Common myeloid progenitor, CD34-positive (primary cell): ENCODE data around the gene BCR.
"Not testable (repeated sequence)": the region's sequence is repeated elsewhere in the genome, so short reads cannot be mapped to it uniquely, and the experiment has no call there.

Experiments
- CTCF ChIA-PET: fragments of 350-600 bp; sonication (Branson Sonifier 250); formaldehyde crosslinking; loops from one replicate; lab custom pipeline; 2021; ENCODE audit warnings: antibody characterized with exemption; lab: Charles Lee
- POLR2A ChIA-PET: fragments of 350-600 bp; sonication (Branson Sonifier 250); formaldehyde crosslinking; loops from one replicate; lab custom pipeline; 2021; ENCODE audit warnings: antibody characterized with exemption; lab: Charles Lee
- DNase-seq, 3 donors: peaks; one replicate each; pipeline versions ENCODE4 v3.0.0 to v3.0.0-alpha.2; 2013
- H3K27ac ChIP-seq, 2 experiments: 1 replicate in 1 of 2; 2 replicates in 1 of 2; pipeline ENCODE4 v1.7.0; 2013; ENCODE audit warnings: inconsistent platforms in 2 of 2, low read length in 2 of 2, mild to moderate bottlenecking in 2 of 2, low read depth in 1 of 2, moderate library complexity in 1 of 2; ENCODE audit not compliant: severe bottlenecking in 2 of 2, insufficient read depth in 1 of 2, poor library complexity in 1 of 2
- H3K27me3 ChIP-seq, 5 experiments: replicated peaks in 2 of 5; 1 replicate in 3 of 5; 2 replicates in 2 of 5; pipeline versions ENCODE4 v1.6.1 to v1.7.0; 2013; ENCODE audit warnings: low read length in 4 of 5, mild to moderate bottlenecking in 2 of 5, moderate library complexity in 2 of 5, inconsistent platforms in 1 of 5; ENCODE audit not compliant: insufficient read depth in 5 of 5, control insufficient read depth in 4 of 5
- H3K36me3 ChIP-seq, 4 experiments: 1 replicate in 2 of 4; 2 replicates in 2 of 4; pipeline versions ENCODE4 v1.6.1 to v1.7.0; 2013; ENCODE audit warnings: low read length in 3 of 4, control low read depth in 1 of 4, mild to moderate bottlenecking in 1 of 4; ENCODE audit not compliant: control insufficient read depth in 4 of 4, insufficient read depth in 4 of 4
- H3K4me1 ChIP-seq, 4 experiments: 1 replicate in 3 of 4; 2 replicates in 1 of 4; pipeline versions ENCODE4 v1.6.1 to v1.7.1; 2013; ENCODE audit warnings: low read length in 3 of 4, mild to moderate bottlenecking in 3 of 4, control low read depth in 1 of 4, inconsistent platforms in 1 of 4, moderate library complexity in 1 of 4; ENCODE audit not compliant: control insufficient read depth in 4 of 4, insufficient read depth in 4 of 4; ENCODE audit errors: control extremely low read depth in 1 of 4
- H3K4me3 ChIP-seq, 7 experiments: 1 replicate in 4 of 7; 2 replicates in 3 of 7; pipeline versions ENCODE4 v1.5.1 to v1.7.0; 2013; ENCODE audit warnings: mild to moderate bottlenecking in 7 of 7, low read length in 6 of 7, moderate library complexity in 6 of 7, inconsistent platforms in 2 of 7, low read depth in 2 of 7, control low read depth in 1 of 7; ENCODE audit not compliant: insufficient read depth in 4 of 7, control insufficient read depth in 1 of 7; ENCODE audit errors: extremely low read depth in 1 of 7
- H3K9me3 ChIP-seq, 5 experiments: 1 replicate in 4 of 5; 2 replicates in 1 of 5; pipeline versions ENCODE4 v1.6.1 to v1.7.1; 2013; ENCODE audit warnings: low read length in 4 of 5, mild to moderate bottlenecking in 2 of 5, inconsistent platforms in 1 of 5, low read depth in 1 of 5, moderate library complexity in 1 of 5; ENCODE audit not compliant: control insufficient read depth in 4 of 5, insufficient read depth in 2 of 5; ENCODE audit errors: control extremely low read depth in 1 of 5
- WGBS: methylation state at CpG from one replicate; pipeline ENCODE4 v1.1.5; 2013; ENCODE audit not compliant: insufficient coverage; 5-methylcytosine and 5-hydroxymethylcytosine counted together

The BCR gene

DNA sequence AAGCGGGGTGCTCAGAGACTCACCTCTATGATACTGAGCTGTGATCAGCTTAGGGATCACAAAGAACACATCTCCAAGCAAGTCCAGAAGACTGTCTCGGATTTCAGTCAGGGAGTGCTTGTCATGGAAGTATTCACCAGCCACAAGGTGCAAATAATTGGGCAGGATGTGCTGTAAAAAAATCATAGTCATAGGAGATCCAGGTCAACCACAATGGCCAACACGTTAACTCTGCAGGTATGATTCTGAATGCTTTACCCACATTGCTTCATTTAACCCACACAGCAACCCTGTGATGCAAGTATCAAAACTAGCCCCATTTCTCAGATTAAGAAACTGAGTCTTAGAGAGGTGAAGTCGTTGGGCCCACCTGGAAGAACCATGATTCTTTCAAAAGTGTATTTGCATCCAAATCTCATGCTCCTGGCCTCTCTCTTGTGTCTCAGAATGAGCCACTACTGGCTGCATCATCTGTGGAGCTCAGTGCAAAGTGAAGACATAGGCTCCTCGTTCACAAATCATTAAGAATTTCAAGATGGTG is 179.3 kb downstream of the BCR start:
- Histone ChIP-seq H3K36me3 (no peaks in the 10 kb centered on the region), H3K9me3 (no peaks in the 10 kb centered on the region), H3K27me3 (peaks cover 0 to 2% (median 0%) of the 10 kb centered on the region in 5 experiments), H3K4me1 (no peaks in the 10 kb centered on the region), H3K27ac (no peak overlapping the region), H3K4me3 (no peak overlapping the region)
- CTCF ChIA-PET, result no interaction called here
- no peak for DNase-seq
- whole genome bisulfite sequencing, result 77% methylated on average over 5 of the region's 5 CpGs
- POLR2A ChIA-PET, result no interaction called here

DNA sequence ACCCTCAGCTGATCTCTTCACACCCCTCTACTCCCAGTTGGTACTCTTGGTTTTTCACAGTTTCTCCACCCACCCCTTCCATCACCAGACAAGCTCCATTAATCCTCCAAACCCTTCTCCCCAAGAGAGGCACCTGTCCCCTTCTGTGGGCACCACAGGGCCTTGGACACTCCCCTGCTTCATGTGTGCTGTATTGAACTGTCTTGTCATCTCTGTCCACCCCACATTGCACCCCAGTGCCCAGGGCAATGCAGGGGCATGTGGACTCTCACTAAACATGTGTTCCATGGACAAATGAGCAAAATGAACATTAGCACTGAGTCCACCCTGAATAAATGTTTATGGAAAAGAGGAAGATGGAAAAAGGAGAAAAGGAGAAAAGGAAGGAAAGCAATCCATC is 181.4 kb downstream of the BCR start:
- ChIA-PET POLR2A (no interaction called here), CTCF (no interaction called here)

DNA sequence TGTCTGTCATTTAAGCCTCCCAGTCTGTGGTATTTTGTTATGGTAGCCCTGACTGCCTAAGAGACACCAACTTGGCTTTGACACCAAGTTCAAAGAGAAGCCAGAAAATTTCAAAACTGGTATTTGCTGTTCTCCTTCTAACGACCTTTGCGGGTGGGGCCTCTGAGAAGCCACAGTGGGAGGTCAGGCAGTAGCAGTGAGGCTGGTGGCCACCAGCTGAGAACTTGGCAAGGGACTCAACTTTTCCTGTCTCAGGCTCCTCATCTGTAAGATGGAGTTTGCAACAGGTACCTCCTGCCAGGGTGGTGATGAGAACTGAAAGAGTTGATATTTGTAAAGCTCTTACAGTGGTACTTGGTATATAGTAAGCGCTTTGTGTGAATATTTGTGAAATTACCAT is 183.4 kb downstream of the BCR start:
- Histone ChIP-seq H3K4me1 (no peaks in the 10 kb centered on the region), H3K9me3 (no peaks in the 10 kb centered on the region), H3K4me3 (no peak overlapping the region), H3K27me3 (peaks cover 0 to 6% (median 0%) of the 10 kb centered on the region in 5 experiments), H3K36me3 (no peaks in the 10 kb centered on the region), H3K27ac (no peak overlapping the region)
- DNase-seq, result no peak
- POLR2A ChIA-PET, result interaction anchor here (0.5 kb wide), 1 partner anchor 186 kb away, joined by 3 read pairs; no protein-coding TSS in a partner anchor
- 95% methylated on average over 2 of the region's 3 CpGs for WGBS
- CTCF ChIA-PET, result interaction anchor here (1.3 to 1.7 kb wide), 4 partner anchors 10 to 22 kb away, joined by 3 to 4 read pairs (median 3); no protein-coding TSS in a partner anchor

More for the DNA sequence above, 181.4 kb downstream of the BCR start:
- Histone ChIP-seq H3K4me3 (no peak overlapping the region), H3K9me3 (no peaks in the 10 kb centered on the region), H3K36me3 (no peaks in the 10 kb centered on the region), H3K4me1 (no peaks in the 10 kb centered on the region), H3K27me3 (peaks cover 0 to 3% (median 0%) of the 10 kb centered on the region in 5 experiments), H3K27ac (no peak overlapping the region)
- DNase-seq, result no peak

DNA sequence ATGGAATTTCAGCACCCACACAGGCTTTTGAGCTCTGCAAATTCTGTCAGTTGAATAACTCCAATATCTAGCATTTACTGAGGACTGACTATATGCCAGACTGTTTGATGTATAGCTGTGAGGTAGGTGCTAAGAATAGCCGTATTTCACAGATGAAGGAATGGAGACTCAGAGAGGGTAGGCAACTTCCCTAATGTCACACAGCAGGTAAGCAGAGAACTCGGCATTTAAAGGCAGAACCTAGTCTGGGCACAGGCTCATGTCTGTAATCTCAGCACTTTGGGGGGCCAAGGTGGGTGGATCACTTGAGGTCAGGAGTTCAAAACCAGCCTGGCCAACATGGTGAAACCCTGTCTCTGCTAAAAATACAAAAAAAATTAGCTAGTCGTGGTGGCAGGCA is 184.1 kb downstream of the BCR start:
- H3K27ac ChIP-seq, result no peak overlapping the region
- DNase-seq, result no peak
- ChIA-PET CTCF (interaction anchor here (1.3 to 1.7 kb wide), 3 partner anchors 10 to 13 kb away, joined by 3 read pairs; no protein-coding TSS in a partner anchor), POLR2A (no interaction called here)
- no peaks in the 10 kb centered on the region for H3K9me3 ChIP-seq
- no peaks in the 10 kb centered on the region for H3K36me3 ChIP-seq
- no peaks in the 10 kb centered on the region for H3K4me1 ChIP-seq
- H3K4me3 ChIP-seq, result no peak overlapping the region
- 94% methylated on average over 2 of the region's 3 CpGs for WGBS
- peaks cover 0 to 10% (median 1%) of the 10 kb centered on the region in 5 experiments for H3K27me3 ChIP-seq

DNA sequence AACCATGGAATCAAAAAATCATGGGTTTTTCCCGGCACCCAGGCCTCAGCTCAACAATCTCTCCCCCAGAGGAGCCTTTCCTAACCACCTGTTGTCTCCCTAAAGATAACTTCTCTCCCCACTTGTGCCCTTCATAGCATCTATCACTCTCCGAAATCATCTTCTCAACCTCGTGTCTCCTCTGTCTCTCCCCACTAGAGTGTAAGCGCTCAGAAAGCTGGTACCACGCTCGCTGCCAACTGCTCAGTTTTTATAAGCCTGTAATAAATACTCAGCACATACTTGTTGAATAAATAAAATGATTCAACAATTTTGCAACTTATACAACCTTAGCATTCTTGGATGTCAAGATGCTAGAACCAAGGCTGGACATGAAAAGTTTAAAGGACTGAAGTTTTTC is 185.2 kb downstream of the BCR start:
- Histone ChIP-seq H3K4me3 (no peak overlapping the region), H3K4me1 (no peaks in the 10 kb centered on the region), H3K27me3 (peaks cover 0 to 14% (median 3%) of the 10 kb centered on the region in 5 experiments), H3K27ac (no peak overlapping the region), H3K9me3 (no peaks in the 10 kb centered on the region), H3K36me3 (no peaks in the 10 kb centered on the region)
- ChIA-PET CTCF (interaction anchor here (1.7 kb wide), 1 partner anchor 12 kb away, joined by 3 read pairs; no protein-coding TSS in a partner anchor), POLR2A (no interaction called here)
- WGBS, result 100% methylated on average over 4 of the region's 6 CpGs
- DNase-seq, result no peak

DNA sequence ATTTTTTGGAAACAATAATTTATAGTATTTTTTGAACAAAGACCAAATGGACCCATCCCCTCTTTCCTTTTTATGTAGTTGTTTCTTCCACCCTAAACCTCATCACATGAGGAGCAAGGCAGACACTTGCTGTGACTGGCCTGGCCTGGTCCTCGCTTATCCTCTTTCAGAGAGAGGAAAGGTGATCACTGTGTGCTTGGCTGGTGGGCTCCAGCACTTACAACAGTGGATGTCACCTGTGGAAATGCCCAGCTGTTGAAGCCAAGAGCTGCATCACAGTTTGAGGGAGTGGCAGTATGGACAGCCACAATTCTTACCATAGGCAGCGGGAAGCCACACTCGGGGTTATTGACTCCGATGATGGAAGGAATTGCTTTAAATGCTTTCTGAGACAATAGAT is 185.7 kb downstream of the BCR start:
- no peak for DNase-seq
- Histone ChIP-seq H3K36me3 (no peaks in the 10 kb centered on the region), H3K4me1 (no peaks in the 10 kb centered on the region), H3K4me3 (no peak overlapping the region), H3K27ac (no peak overlapping the region), H3K9me3 (no peaks in the 10 kb centered on the region), H3K27me3 (peaks cover 0 to 14% (median 3%) of the 10 kb centered on the region in 5 experiments)
- ChIA-PET POLR2A (no interaction called here), CTCF (interaction anchor here (1.2 kb wide), 1 partner anchor 9 kb away, joined by 4 read pairs; no protein-coding TSS in a partner anchor)
- WGBS, result 90% methylated on average over 1 of the region's 4 CpGs

DNA sequence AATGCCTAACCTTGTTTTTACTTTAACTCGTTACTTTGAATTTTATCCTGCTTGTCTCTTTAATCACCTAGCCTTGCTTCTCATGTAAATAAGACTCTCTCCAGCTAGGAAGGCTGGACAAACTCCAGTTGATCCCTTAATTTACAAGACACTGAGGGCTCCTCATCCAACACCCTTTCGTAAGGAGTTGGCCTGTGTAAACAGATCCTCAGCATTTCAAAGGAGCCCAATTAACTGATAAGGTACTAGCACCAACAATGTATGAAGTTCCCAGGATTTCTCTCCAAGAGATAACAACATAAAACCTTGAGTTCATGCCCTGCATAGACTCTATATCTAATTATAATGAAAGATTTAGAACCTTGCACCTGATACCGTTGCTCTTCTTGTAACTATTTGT is 186.9 kb downstream of the BCR start:
- DNase-seq, H3K36me3 ChIP-seq, POLR2A ChIA-PET, H3K9me3 ChIP-seq, H3K27ac ChIP-seq, H3K4me1 ChIP-seq, H3K4me3 ChIP-seq: not testable (repeated sequence)
- 100% methylated on average over 2 of the region's 3 CpGs for WGBS
- peaks cover 0 to 14% (median 3%) of the 10 kb centered on the region in 5 experiments for H3K27me3 ChIP-seq
- CTCF ChIA-PET, result interaction anchor here (1.2 kb wide), 1 partner anchor 8 kb away, joined by 4 read pairs; no protein-coding TSS in a partner anchor
